NCI-H187 (cell line): ENCODE results near the gene ALDH3B1.
"Not testable (repeated sequence)": the region's sequence is repeated elsewhere in the genome, so short reads cannot be mapped to it uniquely, and the experiment has no call there.

Experiments
- DNase-seq, 2 experiments: peaks; one replicate each; lab custom pipeline; 2025; lab: John Stamatoyannopoulos, UW

The ALDH3B1 gene

GRCh38 chr11:68010090-68011041 is at the start of gene ALDH3B1:
ALDH3B1 (plus strand) TSS chr11:68010327; CDS start chr11:68015298, 4,971 bp downstream.
- no peak for DNase-seq

GRCh38 chr11:67963217-67963616 is 46.9 kb upstream of the ALDH3B1 start:
- not testable (repeated sequence) for DNase-seq

GRCh38 chr11:67963879-67964278 is 46.2 kb upstream of the ALDH3B1 start:
- not testable (repeated sequence) for DNase-seq

- not testable (repeated sequence) for DNase-seq
These were observed 45.4 kb upstream of the ALDH3B1 start for GRCh38 chr11:67964746-67965145.

GRCh38 chr11:67965830-67966348 is 44.2 kb upstream of the ALDH3B1 start:
- DNase-seq = not testable (repeated sequence)

- DNase-seq = not testable (repeated sequence)
These were observed 35.4 kb upstream of the ALDH3B1 start for GRCh38 chr11:67974746-67975145.

- DNase-seq = not testable (repeated sequence)
These were observed 31.2 kb upstream of the ALDH3B1 start for GRCh38 chr11:67978766-67979418.

GRCh38 chr11:67981226-67981625 is 28.9 kb upstream of the ALDH3B1 start:
- DNase-seq = not testable (repeated sequence)

GRCh38 chr11:67982255-67982857 is 27.8 kb upstream of the ALDH3B1 start:
- not testable (repeated sequence) for DNase-seq

- no peak for DNase-seq
These were observed 26.2 kb upstream of the ALDH3B1 start for GRCh38 chr11:67983951-67984350.

GRCh38 chr11:67985302-67985701 is 24.8 kb upstream of the ALDH3B1 start:
- DNase-seq = not testable (repeated sequence)

- DNase-seq = not testable (repeated sequence)
These were observed 19.4 kb upstream of the ALDH3B1 start for GRCh38 chr11:67990546-67991346.

- not testable (repeated sequence) for DNase-seq
These were observed 18.6 kb upstream of the ALDH3B1 start for GRCh38 chr11:67991347-67992121.

- not testable (repeated sequence) for DNase-seq
These were observed 16.3 kb upstream of the ALDH3B1 start for GRCh38 chr11:67993821-67994220.

- not testable (repeated sequence) for DNase-seq
These were observed 15.7 kb upstream of the ALDH3B1 start for GRCh38 chr11:67994387-67994786.

GRCh38 chr11:67995129-67995528 is 15.0 kb upstream of the ALDH3B1 start:
- not testable (repeated sequence) for DNase-seq

GRCh38 chr11:67995579-67995978 is 14.5 kb upstream of the ALDH3B1 start:
- not testable (repeated sequence) for DNase-seq

- no peak for DNase-seq
These were observed 14.1 kb upstream of the ALDH3B1 start for GRCh38 chr11:67996051-67996450.

GRCh38 chr11:67996622-67997474 is 13.3 kb upstream of the ALDH3B1 start:
- no peak for DNase-seq
